HG03159 (cell line): ENCODE measurements around the gene IL17B.
A peak's percentile ranks its signal among the peaks of the same experiment; 100 is the strongest.

Experiments
- ATAC-seq: cut with Tn5 transposase; IDR thresholded peaks from one replicate; pipeline ENCODE4 v1.9.1; 2021; ENCODE audit warnings: mild to moderate bottlenecking, moderate library complexity; ENCODE audit not compliant: unreplicated experiment

Gene IL17B

GRCh38 chr5:149362541-149362940 lies 16.6 kb downstream of the IL17B start:
- no peak for ATAC-seq

- no peak for ATAC-seq
These were observed 18.8 kb downstream of the IL17B start for GRCh38 chr5:149360272-149360671.

GRCh38 chr5:149358868-149359495 lies 20.1 kb downstream of the IL17B start:
- no peak for ATAC-seq

- peak; percentile 16 for ATAC-seq
These were observed 20.8 kb downstream of the IL17B start for GRCh38 chr5:149358294-149358651.

- ATAC-seq = peak; percentile 99
These were observed 21.5 kb downstream of the IL17B start, which contains the start of gene PCYOX1L for GRCh38 chr5:149357370-149358293. TSS of gene PCYOX1L (plus strand) at chr5:149358046. CDS start at chr5:149358069, 23 bp downstream.

- ATAC-seq = no peak
These were observed 22.7 kb downstream of the IL17B start for GRCh38 chr5:149356391-149356790.

- no peak for ATAC-seq
These were observed 23.4 kb downstream of the IL17B start for GRCh38 chr5:149355688-149356087.

- no peak for ATAC-seq
These were observed 25.2 kb downstream of the IL17B start for GRCh38 chr5:149353911-149354310.

- ATAC-seq = no peak
These were observed 26.9 kb downstream of the IL17B start for GRCh38 chr5:149352169-149352568.

GRCh38 chr5:149349382-149349781 lies 29.7 kb downstream of the IL17B start:
- ATAC-seq = no peak

GRCh38 chr5:149348518-149348917 lies 30.6 kb downstream of the IL17B start:
- no peak for ATAC-seq

- peak; percentile 1 for ATAC-seq
These were observed 33.2 kb downstream of the IL17B start for GRCh38 chr5:149345892-149346222.

GRCh38 chr5:149345147-149345891 lies 33.8 kb downstream of the IL17B start, which contains the start of gene GRPEL2:
TSS of gene GRPEL2 (plus strand) at chr5:149345499. CDS start at chr5:149345540, 41 bp downstream.
- peak; percentile 98 for ATAC-seq

- no peak for ATAC-seq
These were observed 34.9 kb downstream of the IL17B start for GRCh38 chr5:149344151-149344550.

- no peak for ATAC-seq
These were observed 37.2 kb downstream of the IL17B start for GRCh38 chr5:149341876-149342275.

GRCh38 chr5:149340920-149341319 lies 38.2 kb downstream of the IL17B start:
- no peak for ATAC-seq

GRCh38 chr5:149338364-149338763 lies 40.7 kb downstream of the IL17B start:
- ATAC-seq = no peak

GRCh38 chr5:149337736-149338135 lies 41.4 kb downstream of the IL17B start:
- ATAC-seq = no peak

GRCh38 chr5:149333711-149334443 lies 45.2 kb downstream of the IL17B start:
- no peak for ATAC-seq

GRCh38 chr5:149328177-149328576 lies 50.9 kb downstream of the IL17B start:
- ATAC-seq = no peak

- no peak for ATAC-seq
These were observed 52.5 kb downstream of the IL17B start for GRCh38 chr5:149326611-149327010.
